ENCODE data around the gene CREB3L2. TPM values are rescaled to one million over a fixed set of nuclear protein-coding genes. Genes with fewer than 3 reads are reported as not detected.

CREB3L2 gene
- total and polyA plus RNA-seq, 2 donors (not counting 1 experiment from before 2014, with no cell fraction given), result 13.8 to 25.1 TPM

DNA sequence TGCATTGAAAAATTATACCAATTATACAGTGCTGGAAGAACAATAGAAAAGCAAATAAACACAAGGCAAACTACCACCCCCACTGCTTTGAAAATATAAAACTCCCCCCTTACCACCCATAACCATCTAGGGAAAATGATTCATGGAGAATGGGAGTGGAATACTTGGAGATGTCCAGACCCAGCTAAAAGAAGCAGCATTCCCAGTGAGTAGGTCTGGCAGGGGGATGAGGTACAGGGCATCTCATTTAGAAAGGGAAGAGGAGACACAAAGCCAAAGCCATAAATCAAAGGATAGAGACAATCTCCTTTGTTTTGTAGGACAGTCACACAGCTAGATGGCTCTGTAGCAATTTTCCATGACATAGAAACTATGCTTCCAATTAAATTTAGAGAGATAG, 119.1 kb downstream of the CREB3L2 start:
- H3K79me2 ChIP-seq (ENCODE audit: control insufficient read depth, insufficient read depth, low read length), result no peaks in the 10 kb centered on the region
- no peaks in the 10 kb centered on the region for H3K4me1 Mint-ChIP-seq
- no peak overlapping the region for H3K4me3 Mint-ChIP-seq
- intact Hi-C loops (cut with micrococcal nuclease), result no loop called here
- no peaks in the 10 kb centered on the region for H3K4me1 ChIP-seq (ENCODE audit: control insufficient read depth in 2 of 2, insufficient read depth in 2 of 2, low read length in 2 of 2)
- no peak overlapping the region for H3K4me3 ChIP-seq (ENCODE audit: control extremely low read depth in 1 of 5, extremely low read depth in 1 of 5, insufficient read depth in 1 of 5, low read depth in 2 of 5, low read length in 4 of 5)
- peaks cover 5% of the 10 kb centered on the region for H4K20me1 ChIP-seq (ENCODE audit: control insufficient read depth, insufficient read depth, low read length, poor library complexity, severe bottlenecking)
- DNase-seq (no peak), ATAC-seq (ENCODE audit: low read depth) (no peak)
- no peaks in the 10 kb centered on the region for H3K27me3 ChIP-seq (replicated peaks in 1 of 4; ENCODE audit: control extremely low read depth in 1 of 4, control insufficient read depth in 3 of 4, insufficient read depth in 4 of 4, low read length in 3 of 4)
- no peak overlapping the region for H2AFZ ChIP-seq (ENCODE audit: insufficient read depth, low read depth, low read length, poor library complexity, severe bottlenecking)
- H3K9me3 ChIP-seq (ENCODE audit: control extremely low read depth in 1 of 3, control insufficient read depth in 2 of 3, insufficient read depth in 1 of 3, low read length in 2 of 3), result peaks cover 0 to 7% (median 0%) of the 10 kb centered on the region in 3 donors
- H3K27ac ChIP-seq (ENCODE audit: low read length in 2 of 2), result no peak overlapping the region
- H3K36me3 ChIP-seq (replicated peaks in 1 of 2; ENCODE audit: control extremely low read depth in 1 of 2, control insufficient read depth in 1 of 2, extremely low read depth in 1 of 2, insufficient read depth in 2 of 2, low read length in 1 of 2), result peaks cover 2 to 72% of the 10 kb centered on the region in 2 experiments
- H3K27me3 Mint-ChIP-seq, result no peaks in the 10 kb centered on the region
- no peak for TF ChIP-seq EZH2 (IDR thresholded peaks at IDR 0.05; ENCODE audit: borderline replicate concordance, insufficient read depth, low read depth, low read length, poor library complexity, severe bottlenecking)
- TF ChIP-seq CTCF (IDR thresholded peaks at IDR 0.05), result no peak
- POLR2A ChIA-PET, result no interaction called here
- no peak overlapping the region for H3K4me2 ChIP-seq (replicated peaks; ENCODE audit: low read depth, low read length, poor library complexity, severe bottlenecking)
- CTCF ChIA-PET, result no interaction called here
- no peak overlapping the region for H3K27ac Mint-ChIP-seq
- H3K9ac ChIP-seq (ENCODE audit: low read length), result no peak overlapping the region
- H3K9me3 Mint-ChIP-seq (ENCODE audit: insufficient read depth), result no peaks in the 10 kb centered on the region

DNA sequence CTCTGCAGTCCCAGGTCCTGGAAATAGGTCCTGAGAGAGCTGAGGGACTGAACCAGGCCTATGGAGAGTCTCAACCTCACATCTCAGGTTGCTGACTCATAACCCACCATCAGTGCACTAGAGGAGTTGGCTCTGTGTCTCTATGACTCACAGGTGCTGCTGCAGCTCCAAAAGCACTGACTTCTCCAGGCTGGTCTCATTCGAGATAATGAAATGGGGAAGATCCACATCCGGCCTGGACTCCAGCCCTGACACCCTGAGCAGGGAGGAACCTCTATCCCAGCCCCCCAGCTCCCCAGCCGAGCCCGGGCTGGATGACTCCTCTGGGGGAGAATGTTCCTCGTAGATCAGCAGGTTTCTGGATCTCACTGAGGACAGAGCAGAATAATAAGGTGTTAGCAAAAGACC, 119.6 kb downstream of the CREB3L2 start:
- Mint-ChIP-seq H3K27ac (no peak overlapping the region), H3K4me3 (no peak overlapping the region), H3K9me3 (ENCODE audit: insufficient read depth) (no peaks in the 10 kb centered on the region), H3K27me3 (no peaks in the 10 kb centered on the region), H3K4me1 (no peaks in the 10 kb centered on the region)
- no peak overlapping the region for H2AFZ ChIP-seq (ENCODE audit: insufficient read depth, low read depth, low read length, poor library complexity, severe bottlenecking)
- intact Hi-C loops (cut with micrococcal nuclease), result no loop called here
- no peak for DNase-seq
- no CpG with 5 or more reads among the region's 5 CpGs for WGBS (ENCODE audit: insufficient coverage)
- no peaks in the 10 kb centered on the region for H3K79me2 ChIP-seq (ENCODE audit: control insufficient read depth, insufficient read depth, low read length)
- no peak overlapping the region for H3K4me3 ChIP-seq (ENCODE audit: control extremely low read depth in 1 of 5, extremely low read depth in 1 of 5, insufficient read depth in 1 of 5, low read depth in 2 of 5, low read length in 4 of 5)
- no peak for ATAC-seq (ENCODE audit: low read depth)
- H3K27me3 ChIP-seq (replicated peaks in 1 of 4; ENCODE audit: control extremely low read depth in 1 of 4, control insufficient read depth in 3 of 4, insufficient read depth in 4 of 4, low read length in 3 of 4), result no peaks in the 10 kb centered on the region
- peaks cover 5% of the 10 kb centered on the region for H4K20me1 ChIP-seq (ENCODE audit: control insufficient read depth, insufficient read depth, low read length, poor library complexity, severe bottlenecking)
- ChIA-PET POLR2A (no interaction called here), CTCF (no interaction called here)
- peaks cover 0 to 7% (median 0%) of the 10 kb centered on the region in 3 donors for H3K9me3 ChIP-seq (ENCODE audit: control extremely low read depth in 1 of 3, control insufficient read depth in 2 of 3, insufficient read depth in 1 of 3, low read length in 2 of 3)
- no peak overlapping the region for H3K27ac ChIP-seq (ENCODE audit: low read length in 2 of 2)
- H3K4me1 ChIP-seq (ENCODE audit: control insufficient read depth in 2 of 2, insufficient read depth in 2 of 2, low read length in 2 of 2), result no peaks in the 10 kb centered on the region
- H3K36me3 ChIP-seq (replicated peaks in 1 of 2; ENCODE audit: control extremely low read depth in 1 of 2, control insufficient read depth in 1 of 2, extremely low read depth in 1 of 2, insufficient read depth in 2 of 2, low read length in 1 of 2), result peaks cover 2 to 76% of the 10 kb centered on the region in 2 experiments
- no peak overlapping the region for H3K9ac ChIP-seq (ENCODE audit: low read length)
- H3K4me2 ChIP-seq (replicated peaks; ENCODE audit: low read depth, low read length, poor library complexity, severe bottlenecking), result no peak overlapping the region
- no peak for TF ChIP-seq CTCF (IDR thresholded peaks at IDR 0.05)
- TF ChIP-seq EZH2 (IDR thresholded peaks at IDR 0.05; ENCODE audit: borderline replicate concordance, insufficient read depth, low read depth, low read length, poor library complexity, severe bottlenecking), result no peak

All from B cell (primary cell).